Pulmonary artery endothelial cell (primary cell): ENCODE data around the gene TALDO1. TPM values are rescaled to one million over a fixed set of nuclear protein-coding genes. Genes with fewer than 3 reads are reported as not detected.

ENCODE experiments used
- DNase-seq: peaks from one replicate; pipeline ENCODE4 v3.0.0-alpha.2; 2011; ENCODE audit warnings: low read depth, low spot score
- total RNA-seq: library from RNA; depleted of rRNA; stranded (reverse); fragments of >200 nt; gene quantifications from 2 replicates; pipeline ENCODE4 v1.2.3, GENCODE V29; 2014

The TALDO1 gene
- 278 and 283 TPM in 2 replicates for total RNA-seq

DNA sequence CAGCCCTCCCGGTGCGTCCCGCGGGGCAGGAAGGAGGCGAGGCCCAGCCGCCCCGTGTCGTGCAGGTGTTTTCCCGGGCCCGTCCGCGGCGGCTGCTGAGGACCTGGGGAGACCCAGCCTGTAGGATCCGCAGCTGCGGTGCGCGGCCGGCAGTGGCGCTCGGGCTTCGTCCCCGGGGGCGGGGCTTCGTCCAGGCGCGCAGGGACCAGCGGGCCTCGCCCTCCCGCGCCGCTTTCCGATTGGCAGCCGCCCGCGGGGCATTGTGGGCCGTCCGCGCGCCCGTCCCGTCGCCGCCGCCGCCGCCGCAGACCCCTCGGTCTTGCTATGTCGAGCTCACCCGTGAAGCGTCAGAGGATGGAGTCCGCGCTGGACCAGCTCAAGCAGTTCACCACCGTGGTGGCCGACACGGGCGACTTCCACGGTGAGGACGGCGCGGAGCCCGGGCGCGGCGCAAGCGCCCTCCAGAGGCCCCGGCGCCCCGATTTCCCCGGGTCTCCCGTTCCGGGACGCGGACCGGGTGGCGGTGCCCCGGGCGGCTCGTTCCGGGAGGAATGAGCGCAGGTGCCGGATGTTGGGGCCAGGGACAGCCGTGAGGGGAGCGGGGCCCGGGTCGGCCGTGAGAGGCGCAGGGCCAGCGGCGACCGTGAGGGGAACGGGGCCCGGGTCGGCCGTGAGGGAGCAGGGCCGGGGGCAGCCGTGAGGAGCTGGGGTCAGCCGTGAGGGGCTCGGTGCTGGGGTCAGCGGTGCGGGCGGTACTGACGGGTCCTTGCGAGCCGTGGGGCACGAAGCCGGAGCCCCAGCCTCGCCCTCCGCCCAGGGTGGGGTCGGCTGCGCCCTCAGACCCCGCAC, at the start of gene TALDO1:
Gene TALDO1 (plus strand): TSS at position 307 of the 849 bp plus-strand sequence. CDS start 18 bp downstream, at position 325.
- peak; percentile 55 for DNase-seq

DNA sequence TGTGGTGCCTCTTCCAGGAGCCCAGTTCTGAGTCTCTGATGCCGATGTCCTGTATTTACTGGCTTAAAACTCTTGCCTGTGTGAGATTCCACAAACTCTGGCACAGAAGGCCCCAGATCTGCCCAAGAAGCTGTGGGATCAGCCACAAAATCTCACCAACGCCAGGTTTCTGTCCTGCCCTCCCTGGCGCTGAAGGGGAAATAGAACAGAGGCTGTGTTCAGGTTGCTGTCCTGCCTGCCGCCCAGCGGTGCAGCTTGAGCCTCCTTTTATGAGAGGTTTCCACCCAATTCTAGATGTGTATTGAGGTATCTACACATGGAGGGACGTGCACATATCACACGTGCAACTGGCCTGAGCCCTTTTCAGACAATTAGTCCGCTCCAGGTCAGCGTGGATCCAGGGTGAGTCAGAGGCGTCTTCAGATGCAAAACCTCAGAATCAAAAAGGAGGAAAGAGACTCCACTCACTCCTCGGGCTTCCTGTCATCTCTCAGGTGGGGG, 49.4 kb upstream of the TALDO1 start:
- no peak for DNase-seq

DNA sequence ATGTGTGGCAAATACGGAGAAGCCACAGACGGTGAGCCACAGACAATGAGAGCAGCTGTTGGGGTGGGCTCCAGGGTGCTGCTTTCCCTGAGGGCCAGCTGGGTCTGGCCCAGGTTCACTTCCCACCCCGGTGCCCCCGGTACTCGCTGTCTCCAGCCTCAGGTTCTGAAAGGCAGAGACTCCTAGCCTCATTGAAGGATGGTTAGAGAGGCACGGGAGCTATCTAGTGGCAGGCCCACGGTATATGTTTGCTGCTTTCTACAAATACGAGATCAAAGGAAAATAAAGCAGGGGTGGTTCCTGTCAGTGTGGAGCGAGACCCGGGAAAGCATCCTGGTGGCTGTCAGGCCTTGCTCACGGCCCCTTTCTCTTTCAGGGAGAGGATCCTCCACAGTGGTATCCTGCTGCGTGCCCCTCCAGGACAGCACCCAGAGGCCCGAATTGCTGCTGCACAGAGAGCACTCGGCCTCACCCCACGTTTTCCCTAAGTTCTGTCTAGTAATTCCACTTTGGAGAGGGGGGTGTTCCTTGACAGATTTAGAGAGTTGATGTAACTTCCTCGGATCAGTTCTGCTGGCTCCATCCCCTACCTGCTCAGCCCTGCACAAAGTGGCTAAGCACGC, 48.7 kb upstream of the TALDO1 start:
- DNase-seq: no peak

DNA sequence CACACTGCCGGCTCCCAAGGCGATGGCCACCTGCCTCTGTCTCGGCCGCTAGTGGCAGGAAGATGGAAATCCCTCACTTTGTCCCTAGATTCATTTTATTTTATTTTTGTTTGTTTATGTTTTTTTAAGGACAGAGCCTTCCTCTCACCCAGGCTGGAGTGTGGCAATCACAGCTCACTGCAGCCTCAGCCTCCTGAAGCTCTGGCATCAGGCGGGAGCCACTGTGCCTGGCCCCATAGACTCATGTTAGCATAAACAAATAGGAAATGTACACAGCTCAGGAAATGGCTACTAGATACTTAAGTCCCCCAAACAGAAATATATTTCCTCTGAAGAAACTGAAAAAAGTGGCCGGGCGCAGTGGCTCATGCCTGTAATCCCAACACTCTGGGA, 48.2 kb upstream of the TALDO1 start:
- DNase-seq: no peak

DNA sequence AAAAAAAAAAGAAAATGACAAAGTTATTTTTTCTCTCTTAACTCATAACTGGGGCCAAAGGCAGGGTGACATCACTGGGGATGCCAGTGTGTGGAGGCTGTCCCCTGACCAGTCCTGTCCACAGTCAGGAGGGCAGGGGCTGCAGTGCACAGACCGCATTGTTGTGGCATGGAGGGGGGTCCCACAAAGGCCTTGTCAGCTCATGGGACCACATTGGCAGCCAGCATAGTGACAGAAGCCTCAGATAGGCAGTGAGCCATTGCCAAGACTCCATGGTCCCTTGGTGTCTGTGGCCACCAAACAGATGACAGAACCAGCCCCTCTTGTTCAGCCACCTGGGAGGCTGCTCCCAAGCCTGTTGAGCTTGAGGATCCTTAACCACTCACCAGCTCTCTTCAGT, 47.5 kb upstream of the TALDO1 start:
- no peak for DNase-seq

DNA sequence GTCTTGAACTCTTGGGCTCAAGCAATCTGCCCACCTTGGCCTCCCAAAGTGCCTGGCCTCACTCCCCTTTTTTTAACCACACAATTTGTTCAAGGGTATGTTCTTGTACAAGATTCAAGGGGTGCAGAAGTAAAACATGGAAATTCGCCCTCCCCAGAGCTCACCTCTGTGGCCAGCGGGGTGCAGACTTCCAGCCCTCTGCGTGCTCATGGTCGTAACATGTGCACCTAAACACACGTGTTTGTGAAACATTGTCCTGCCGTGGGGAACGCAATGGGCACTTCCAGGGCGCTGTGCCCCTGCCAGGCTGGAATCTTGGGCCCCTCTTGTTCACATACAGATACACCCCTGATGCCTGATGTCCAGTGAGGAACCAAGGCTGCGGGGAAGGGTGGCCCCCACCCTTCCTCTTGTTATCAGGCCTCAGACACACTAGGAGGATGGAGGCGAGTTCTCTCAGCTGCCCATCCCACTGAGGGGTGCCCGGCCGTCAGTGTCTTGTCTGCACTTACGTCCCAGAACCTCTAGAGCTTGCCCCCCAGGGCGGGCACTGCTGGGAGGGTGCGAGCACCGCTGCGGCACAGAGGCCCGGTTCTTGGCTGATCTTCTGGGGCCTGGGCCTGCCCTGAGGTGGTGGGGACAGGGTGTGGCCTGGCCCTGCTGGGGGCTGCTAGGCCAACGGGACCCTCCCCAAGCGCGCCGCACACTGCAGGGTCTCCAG, 45.4 kb upstream of the TALDO1 start:
- DNase-seq: no peak

DNA sequence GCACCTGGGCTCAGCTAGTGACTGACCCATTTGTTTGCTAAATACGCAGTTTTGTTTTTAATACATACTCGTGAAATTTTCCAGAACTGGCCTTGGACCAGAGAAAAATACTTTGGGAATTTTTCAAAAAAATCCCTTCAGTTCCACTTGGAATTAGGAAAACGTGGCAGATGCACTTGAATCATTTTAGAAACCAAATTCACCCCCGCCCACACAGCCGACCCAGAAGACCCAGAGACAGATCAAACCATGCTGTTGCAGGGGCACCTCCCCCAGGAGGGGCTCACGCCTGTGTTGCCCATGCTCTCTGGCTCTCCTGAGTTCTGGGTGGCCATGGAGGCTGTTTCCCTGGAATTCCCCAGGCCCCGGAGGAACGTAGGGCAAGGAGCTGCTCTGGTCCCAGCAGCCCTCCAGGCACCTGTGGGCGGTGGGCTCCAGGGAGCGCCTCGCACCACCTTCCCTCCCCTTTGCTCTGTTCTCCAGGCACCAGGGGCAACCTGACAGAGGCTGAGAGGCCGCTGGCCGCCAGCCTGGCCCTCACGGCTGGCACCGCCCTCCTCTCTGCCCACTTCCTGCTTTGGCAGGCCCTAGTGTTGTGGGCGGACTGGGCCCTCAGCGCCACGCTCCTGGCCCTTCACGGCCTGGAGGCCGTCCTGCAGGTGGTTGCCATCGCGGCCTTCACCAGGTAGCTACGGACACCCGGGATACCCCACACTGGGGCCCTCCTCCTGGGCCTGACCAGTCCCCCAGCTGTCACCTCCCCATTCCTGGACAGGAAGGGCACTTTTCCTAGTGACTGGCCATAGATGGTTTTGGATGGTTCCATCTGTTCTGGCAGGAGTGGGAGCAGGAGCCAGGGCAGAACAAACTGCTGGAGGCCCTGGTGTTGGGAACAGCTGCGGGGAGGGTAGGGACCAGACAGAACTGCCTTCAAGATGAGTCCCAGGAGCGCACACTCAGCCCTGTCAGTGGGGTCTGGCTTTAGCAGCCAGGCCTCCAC, 44.5 kb upstream of the TALDO1 start:
- no peak for DNase-seq

DNA sequence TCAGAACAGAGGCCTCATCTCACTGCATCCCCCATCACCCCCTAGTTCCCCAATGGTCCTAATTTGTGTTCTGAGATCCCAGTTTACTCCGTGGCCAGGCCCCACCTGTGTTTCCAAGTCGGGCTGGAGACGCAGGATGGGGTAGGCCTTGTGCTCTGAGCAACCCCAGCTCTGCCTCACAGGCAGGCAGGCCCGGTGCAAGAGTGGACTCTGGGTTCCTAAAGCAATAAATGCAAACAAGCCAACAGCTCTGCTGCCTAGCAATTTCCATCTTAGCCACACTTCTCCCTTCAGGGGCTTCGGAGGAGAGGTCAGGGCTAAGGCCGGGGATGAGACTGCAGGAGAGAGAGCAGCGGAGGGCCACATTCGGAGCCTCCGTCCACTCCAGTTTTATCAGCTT, 43.8 kb upstream of the TALDO1 start:
- no peak for DNase-seq

DNA sequence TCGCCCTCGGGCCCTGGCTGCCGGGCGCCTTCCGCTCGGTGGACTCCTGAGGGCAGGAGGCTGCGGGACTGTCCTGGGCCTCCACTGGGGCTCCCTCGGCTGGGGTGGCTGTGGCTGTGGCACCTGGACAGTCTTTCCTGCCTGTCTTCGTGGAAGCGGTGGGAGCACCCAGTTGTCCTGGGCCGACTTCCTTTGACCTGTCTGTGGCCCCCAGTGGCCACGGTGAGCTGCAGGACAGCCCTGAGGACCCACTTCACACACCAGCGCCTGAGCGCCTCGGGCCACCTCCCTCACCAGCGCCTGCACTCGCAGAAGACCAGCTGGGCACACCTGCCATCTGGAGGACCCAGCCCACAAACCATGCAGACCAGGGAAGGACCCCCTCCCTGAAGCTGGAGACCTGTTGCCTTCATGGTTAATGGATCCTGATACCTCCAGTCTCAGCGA, 43.0 kb upstream of the TALDO1 start:
- DNase-seq: no peak

DNA sequence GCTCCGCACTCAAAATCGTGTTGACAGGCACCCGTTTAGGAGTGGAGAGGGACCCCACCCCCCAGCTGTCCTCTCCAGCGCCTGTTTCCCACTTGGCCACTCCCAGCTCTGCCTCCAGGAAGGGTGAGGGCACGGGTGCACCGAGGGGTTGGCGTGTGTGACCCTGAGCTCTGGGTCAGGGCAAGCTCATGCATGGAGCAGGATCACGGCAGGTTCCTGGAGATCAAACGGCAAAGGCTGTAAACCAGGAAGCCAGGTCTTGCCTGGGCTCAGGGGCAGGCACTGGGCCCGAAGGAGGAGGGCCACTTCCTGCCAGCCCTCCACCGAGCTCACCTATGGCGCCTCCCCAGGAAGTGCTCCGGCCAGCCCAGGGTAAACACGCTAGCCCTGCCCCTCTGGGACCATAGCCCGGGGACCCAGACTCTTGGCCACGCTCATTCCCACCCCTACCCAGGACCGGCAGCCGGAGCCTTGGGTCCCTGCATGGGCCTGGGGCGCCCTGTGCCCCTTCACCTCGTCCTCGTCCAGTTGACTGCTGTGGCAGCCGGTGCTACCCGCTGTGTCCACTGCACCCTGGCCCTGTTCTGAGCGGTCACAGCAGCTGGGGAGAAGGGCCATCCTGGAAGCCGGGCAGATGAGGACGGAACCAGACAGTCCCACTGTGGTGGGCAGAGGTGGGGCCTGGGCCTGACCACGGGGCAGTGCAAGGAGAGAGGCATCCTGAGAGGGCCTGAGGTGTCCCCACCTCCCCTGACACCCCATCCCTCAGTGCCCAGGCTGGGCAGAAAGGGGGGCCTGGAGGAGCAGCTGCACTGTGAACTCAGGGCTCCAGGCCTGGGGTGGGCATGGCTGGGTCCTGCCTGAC, 42.3 kb upstream of the TALDO1 start:
- DNase-seq: no peak

DNA sequence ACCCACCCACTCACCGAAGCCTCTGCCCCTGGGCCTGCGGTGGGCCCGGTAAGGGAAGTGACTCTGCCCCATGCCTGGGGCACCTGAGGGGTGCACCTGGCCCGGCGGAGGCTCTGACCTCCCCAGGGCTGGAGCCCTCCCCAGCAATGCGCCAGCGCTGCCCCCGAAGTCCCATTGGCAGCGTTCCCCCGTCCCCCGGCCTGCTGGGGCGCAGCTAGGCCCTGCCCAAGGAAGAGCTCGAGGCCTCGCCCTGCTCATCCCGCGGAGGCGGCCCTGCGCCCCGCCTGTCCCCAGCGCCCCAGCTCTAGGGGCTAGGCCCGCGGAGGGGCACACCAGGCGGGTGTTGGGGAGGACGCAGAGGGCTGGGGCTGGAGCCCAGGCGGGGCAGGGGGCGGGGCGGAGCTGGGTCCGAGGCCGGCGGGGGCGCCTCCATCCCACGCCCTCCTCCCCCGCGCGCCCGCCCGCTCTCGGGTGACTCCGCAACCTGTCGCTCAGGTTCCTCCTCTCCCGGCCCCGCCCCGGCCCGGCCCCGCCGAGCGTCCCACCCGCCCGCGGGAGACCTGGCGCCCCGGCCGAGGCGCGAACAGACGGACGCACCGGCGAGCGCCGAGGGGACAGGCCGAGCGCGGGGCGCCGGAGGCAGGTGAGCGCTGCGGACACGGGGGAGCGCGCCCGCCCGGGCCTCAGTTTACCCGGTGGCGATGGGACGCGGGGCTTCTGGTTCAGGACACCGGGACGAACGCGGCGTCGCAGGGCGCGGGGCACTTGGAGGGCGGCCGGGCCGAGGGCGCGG, 41.4 kb upstream of the TALDO1 start, which contains the start of gene EPS8L2:
Gene EPS8L2 (plus strand): TSS at position 586 of the 793 bp plus-strand sequence. CDS start 3,177 bp downstream, outside the sequence.
- no peak for DNase-seq

DNA sequence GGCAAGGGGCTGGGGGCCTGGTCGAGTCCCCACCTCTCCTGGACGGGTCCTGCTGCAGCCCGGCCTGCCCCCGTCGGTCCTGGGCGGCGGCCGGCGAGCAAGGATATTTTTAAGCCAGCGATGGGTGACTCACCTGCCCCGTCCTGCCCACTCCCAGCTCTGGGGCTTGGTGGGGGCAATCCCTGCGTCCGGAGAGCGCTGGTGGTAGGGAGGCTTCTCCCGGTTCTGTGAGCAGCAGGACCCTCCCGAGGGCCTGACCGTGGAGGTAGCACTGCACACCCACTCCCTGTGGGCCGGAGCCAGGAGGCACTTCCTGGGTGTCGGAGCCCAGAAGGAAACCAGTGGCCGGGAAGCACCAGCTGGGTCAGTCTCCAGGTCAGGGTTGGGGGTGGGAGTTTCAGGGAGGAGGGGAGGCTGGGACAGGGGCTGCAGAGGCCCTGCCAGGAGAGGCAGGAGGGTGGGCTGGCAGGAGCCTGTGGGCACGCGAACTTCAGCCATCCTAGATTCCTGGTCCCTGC, 40.8 kb upstream of the TALDO1 start:
- DNase-seq: no peak

DNA sequence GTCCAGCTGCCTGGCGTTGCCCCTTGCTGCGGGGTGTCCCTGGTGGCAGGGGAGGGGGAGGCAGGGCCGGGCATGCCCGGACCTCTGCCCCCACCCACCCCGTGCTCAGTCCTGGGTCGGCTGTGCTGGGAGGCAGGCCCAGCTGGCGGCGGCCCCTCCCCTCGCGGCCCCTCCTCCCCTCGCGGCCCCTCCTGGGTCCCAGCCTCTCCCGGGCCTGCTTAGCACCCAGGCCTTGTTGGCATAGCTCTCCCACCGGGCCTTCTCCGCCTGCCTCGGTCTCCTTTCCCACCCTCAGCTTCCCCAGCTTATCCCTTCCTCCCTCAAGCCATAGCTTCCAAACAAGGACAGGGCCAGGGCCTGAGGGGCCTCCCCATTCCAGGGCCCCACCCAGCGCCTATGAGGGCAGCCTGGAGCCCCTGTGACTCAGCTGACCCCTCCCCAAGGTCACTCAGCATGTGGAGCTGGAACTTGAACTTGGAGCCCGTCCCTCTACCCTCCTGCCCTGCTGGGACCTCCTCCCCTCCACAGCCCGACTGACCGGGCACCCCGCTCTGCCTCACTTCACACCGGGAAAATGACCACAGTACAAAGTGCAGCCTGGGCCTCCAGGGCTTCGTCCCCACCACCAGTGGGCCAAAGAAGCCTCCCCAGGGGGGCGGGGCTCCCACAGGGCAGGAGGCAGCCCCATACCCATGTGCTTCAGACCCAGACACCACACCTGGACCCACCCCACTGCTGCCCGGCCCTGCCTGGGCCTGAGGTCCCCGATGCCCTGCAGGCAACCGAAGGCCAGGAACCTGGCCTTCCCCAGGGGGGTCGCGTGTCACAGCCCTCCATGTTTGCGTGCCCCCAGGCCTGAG, 40.1 kb upstream of the TALDO1 start:
- DNase-seq: no peak

DNA sequence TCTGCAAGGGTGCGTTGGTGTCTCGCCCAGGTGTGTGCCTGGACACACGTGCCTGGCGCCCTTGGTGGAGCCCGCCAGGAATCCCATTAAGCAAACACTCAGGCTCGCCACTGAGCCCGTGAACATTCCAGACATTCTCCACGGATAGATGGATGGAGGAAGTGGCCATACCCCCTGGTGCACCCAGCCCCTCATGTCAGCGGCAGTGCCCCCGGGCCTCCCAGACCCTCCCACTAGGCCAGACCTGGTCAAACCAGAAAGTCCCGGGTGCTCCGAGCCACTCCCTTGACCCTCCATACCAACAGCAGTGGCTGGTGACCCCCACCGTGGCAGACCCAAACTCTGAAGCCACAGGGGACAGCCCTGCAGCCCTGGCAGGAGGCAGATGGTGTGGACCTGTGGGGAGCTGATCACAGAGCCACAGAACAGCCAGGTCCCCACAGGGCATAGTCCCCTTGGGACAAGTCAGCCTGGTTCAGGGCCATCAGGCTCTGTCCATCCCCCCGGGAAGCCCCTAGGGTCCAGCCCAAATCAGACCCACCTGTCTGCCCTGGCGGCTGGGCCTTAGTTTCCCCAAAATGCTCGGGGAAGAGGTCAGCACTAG, 39.3 kb upstream of the TALDO1 start:
- no peak for DNase-seq

DNA sequence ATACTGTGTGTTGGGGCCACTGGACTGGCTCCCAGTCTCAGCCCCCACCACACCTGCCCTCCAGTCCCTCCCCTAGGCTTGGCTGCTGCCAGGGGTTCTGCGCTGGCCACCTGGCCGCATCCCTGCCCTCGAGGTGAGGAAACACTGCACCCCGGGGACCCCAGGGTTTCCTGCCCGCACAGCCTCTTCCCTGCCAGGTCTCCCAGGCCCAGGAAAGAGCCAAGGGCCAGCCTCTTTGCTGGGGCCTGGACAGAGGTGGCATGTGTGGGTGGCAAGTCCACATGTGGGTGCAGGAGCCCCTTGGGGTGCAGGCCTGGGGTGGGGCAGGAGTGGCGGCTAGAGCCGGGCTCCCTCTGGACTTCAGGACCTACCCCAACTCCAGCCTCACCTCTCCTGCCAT, 38.8 kb upstream of the TALDO1 start:
- no peak for DNase-seq

DNA sequence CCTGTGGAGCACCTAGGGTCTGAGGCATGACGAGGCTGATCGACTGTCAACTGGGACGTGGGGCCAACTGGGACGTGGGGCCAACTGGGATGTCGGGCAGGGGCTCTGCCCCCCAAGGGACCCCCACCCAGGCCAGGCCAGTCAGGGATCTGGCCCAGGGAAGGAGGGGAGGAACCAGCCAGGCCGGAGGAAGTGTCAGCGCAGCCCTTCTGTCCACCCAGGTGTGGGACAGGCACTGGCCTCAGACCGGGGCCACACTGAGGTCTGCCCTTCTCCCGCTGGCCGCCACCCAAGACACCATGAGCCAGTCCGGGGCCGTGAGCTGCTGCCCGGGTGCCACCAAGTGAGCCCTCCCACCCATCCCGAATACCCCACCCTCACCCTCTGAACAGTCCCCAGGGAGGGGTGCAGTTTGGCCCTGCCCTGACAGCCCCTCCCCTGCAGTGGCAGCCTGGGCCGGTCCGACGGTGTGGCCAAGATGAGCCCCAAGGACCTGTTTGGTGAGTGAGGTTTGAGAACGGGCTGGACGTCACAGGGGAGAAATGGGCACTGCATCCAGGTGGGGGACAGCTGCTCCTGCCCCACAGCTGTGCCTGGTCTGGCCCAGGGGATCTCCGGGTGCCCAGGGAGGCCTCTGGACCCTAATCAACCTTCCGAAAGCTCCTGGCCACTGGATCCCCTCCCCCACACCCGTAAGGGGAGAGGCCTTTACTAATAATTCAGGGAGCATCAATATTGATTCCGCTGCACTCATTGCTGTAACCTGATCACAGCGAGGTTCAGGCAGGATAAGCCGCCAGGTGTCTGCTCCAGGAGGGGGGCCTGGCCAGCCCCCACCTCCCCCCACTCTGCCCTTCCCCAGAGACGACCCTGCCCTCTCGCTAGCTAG, 37.9 kb upstream of the TALDO1 start:
- DNase-seq: no peak
